GM23338 (cell line): ENCODE measurements around the gene CLEC3A. TPM values are rescaled to one million over a fixed set of nuclear protein-coding genes. Genes with fewer than 3 reads are reported as not detected.

ENCODE experiments used
- ATAC-seq: fragments of 200-7000 bp; cut with Tn5 transposase; 3 replicates; pipeline ENCODE4 v1.9.1; 2020
- DNase-seq: peaks from one replicate; pipeline ENCODE4 v3.0.0-alpha.2; 2015; ENCODE audit warnings: low spot score
- H2AFZ ChIP-seq: fragments of 200-600 bp; sonication (generic); 2 replicates; pipeline ENCODE4 v1.8.0; 2016; ENCODE audit warnings: antibody characterized with exemption, mild to moderate bottlenecking, moderate library complexity
- H3F3A ChIP-seq: fragments of 200-600 bp; sonication (generic); replicated peaks from 2 replicates; pipeline ENCODE4 v1.8.0; 2017; ENCODE audit warnings: antibody characterized with exemption, mixed run types, low read depth
- H3K27ac ChIP-seq: fragments of 200-600 bp; sonication (generic); 2 replicates; pipeline ENCODE4 v1.6.1; 2016; ENCODE audit warnings: low read depth
- H3K27me3 ChIP-seq: fragments of 200-600 bp; sonication (generic); 2 replicates; pipeline ENCODE4 v1.8.0; 2016; ENCODE audit warnings: mild to moderate bottlenecking, mixed run types, moderate library complexity; ENCODE audit not compliant: insufficient read depth
- H3K36me3 ChIP-seq: fragments of 200-600 bp; sonication (generic); 2 replicates; pipeline ENCODE4 v1.8.0; 2016; ENCODE audit warnings: mild to moderate bottlenecking; ENCODE audit not compliant: insufficient read depth
- H3K4me1 ChIP-seq: fragments of 200-600 bp; sonication (generic); 2 replicates; pipeline ENCODE4 v1.8.0; 2016; ENCODE audit warnings: mild to moderate bottlenecking, moderate library complexity; ENCODE audit not compliant: insufficient read depth
- H3K4me2 ChIP-seq: fragments of 200-600 bp; sonication (generic); 2 replicates; pipeline ENCODE4 v1.7.1; 2017; ENCODE audit warnings: mixed run types
- H3K4me3 ChIP-seq: fragments of 200-600 bp; sonication (generic); 2 replicates; pipeline ENCODE4 v1.6.1; 2016; ENCODE audit warnings: mixed run types
- H3K79me2 ChIP-seq: fragments of 200-600 bp; sonication (generic); replicated peaks from 2 replicates; pipeline ENCODE4 v1.8.0; 2017; ENCODE audit warnings: mild to moderate bottlenecking; ENCODE audit not compliant: insufficient read depth
- H3K9me2 ChIP-seq: fragments of 200-600 bp; sonication (generic); 2 replicates; pipeline ENCODE4 v1.8.0; 2017; ENCODE audit not compliant: insufficient read depth
- H4K20me1 ChIP-seq: fragments of 200-600 bp; sonication (generic); replicated peaks from 2 replicates; pipeline ENCODE4 v1.8.0; 2017; ENCODE audit warnings: mild to moderate bottlenecking; ENCODE audit not compliant: insufficient read depth
- H3K27ac Mint-ChIP-seq: 2 replicates; pipeline ENCODE4 v1.8.0; 2020; ENCODE audit warnings: inconsistent platforms, mild to moderate bottlenecking, moderate library complexity, mixed read lengths
- H3K27me3 Mint-ChIP-seq: 3 replicates; pipeline ENCODE4 v1.8.0; 2022; ENCODE audit warnings: low read depth, mild to moderate bottlenecking, moderate library complexity, mixed read lengths, inconsistent platforms; ENCODE audit not compliant: insufficient read depth, poor library complexity
- H3K36me3 Mint-ChIP-seq: 3 replicates; pipeline ENCODE4 v1.8.0; 2021; ENCODE audit warnings: low read depth, mild to moderate bottlenecking, inconsistent platforms, moderate library complexity, mixed read lengths
- H3K4me1 Mint-ChIP-seq: 3 replicates; pipeline ENCODE4 v1.8.0; 2020; ENCODE audit warnings: mild to moderate bottlenecking, inconsistent platforms, mixed read lengths
- H3K4me3 Mint-ChIP-seq: 3 replicates; pipeline ENCODE4 v1.8.0; 2021; ENCODE audit warnings: moderate library complexity, mild to moderate bottlenecking, inconsistent platforms, mixed read lengths
- H3K9me3 Mint-ChIP-seq: 3 replicates; pipeline ENCODE4 v1.8.0; 2020; ENCODE audit warnings: moderate library complexity, mild to moderate bottlenecking, inconsistent platforms, mixed read lengths
- CTCF ChIP-seq, 2 experiments: fragments of 200-600 bp in 1 of 2; sonication (generic) in 1 of 2; conservative IDR thresholded peaks; 2 replicates each; pipeline versions ENCODE4 v1.5.1 to v1.6.1; 2016 to 2017; ENCODE audit warnings: antibody characterized with exemption in 2 of 2, low read depth in 2 of 2, mild to moderate bottlenecking in 2 of 2, moderate library complexity in 1 of 2
- ETS1 ChIP-seq: IDR thresholded peaks from 2 replicates; pipeline ENCODE4 v1.6.1; 2016; ENCODE audit warnings: antibody characterized with exemption
- EZH2 ChIP-seq: fragments of 200-600 bp; sonication (generic); IDR thresholded peaks from one replicate; pipeline ENCODE4 v1.8.0; 2017; ENCODE audit warnings: antibody characterized with exemption, mild to moderate bottlenecking, low read depth; ENCODE audit not compliant: unreplicated experiment
- EZH2phosphoT487 ChIP-seq: fragments of 200-600 bp; sonication (generic); IDR thresholded peaks from one replicate; pipeline ENCODE4 v1.8.1; 2018; ENCODE audit warnings: antibody characterized with exemption; ENCODE audit not compliant: unreplicated experiment
- JUNB ChIP-seq: IDR thresholded peaks from one replicate; pipeline ENCODE4 v1.6.1; 2016; ENCODE audit warnings: antibody characterized with exemption; ENCODE audit not compliant: unreplicated experiment
- NANOG ChIP-seq: IDR thresholded peaks from 2 replicates; pipeline ENCODE4 v1.6.1; 2016; ENCODE audit warnings: antibody characterized with exemption, borderline replicate concordance
- POLR2AphosphoS5 ChIP-seq: IDR thresholded peaks from 2 replicates; pipeline ENCODE4 v1.6.1; 2016; ENCODE audit warnings: antibody characterized with exemption, low read depth
- REST ChIP-seq: IDR thresholded peaks from one replicate; pipeline ENCODE4 v1.6.1; 2018; ENCODE audit warnings: antibody characterized with exemption; ENCODE audit not compliant: unreplicated experiment
- ZNF331 ChIP-seq: fragments of 250-450 bp; sonication (Bioruptor Pico); IDR thresholded peaks from 2 replicates; pipeline ENCODE4 v1.5.0; 2020; ENCODE audit warnings: low read depth, mild to moderate bottlenecking, moderate library complexity
- ZNF462 ChIP-seq: fragments of 250-450 bp; sonication (Bioruptor Pico); IDR thresholded peaks from 2 replicates; pipeline ENCODE4 v1.5.0; 2020; ENCODE audit warnings: mild to moderate bottlenecking, moderate library complexity
- polyA plus RNA-seq: library from polyadenylated mRNA; unstranded; fragments of >200 nt; fragmentation: Nextera tagmentation; extraction: Ambion mirVana; gene quantifications from 2 replicates; pipeline ENCODE4 v1.2.1, GENCODE V29; 2016
- total RNA-seq: library from RNA; depleted of rRNA; stranded (reverse); fragments of >200 nt; shearing (Covaris generic); gene quantifications from 2 replicates; pipeline ENCODE4 v1.2.3, GENCODE V29; 2014

The CLEC3A gene
- total and polyA plus RNA-seq, 2 experiments from 2014 or later: not detected

GRCh38 chr16:78069913-78070312, 47.6 kb downstream of the CLEC3A start:
- DNase-seq (no peak), ATAC-seq (no peak)

More at GRCh38 chr16:78069913-78070312, 47.6 kb downstream of the CLEC3A start:
- Mint-ChIP-seq H3K27ac (no peak overlapping the region), H3K4me3 (no peak overlapping the region), H3K4me1 (peaks cover 22% of the 10 kb centered on the region), H3K9me3 (peaks cover 5% of the 10 kb centered on the region; the same call in 1 of the 3 replicates), H3K36me3 (no peaks in the 10 kb centered on the region), H3K27me3 (peaks cover 84% of the 10 kb centered on the region)
- Histone ChIP-seq H3K36me3 (no peaks in the 10 kb centered on the region), H3K9me2 (no peaks in the 10 kb centered on the region), H2AFZ (no peak overlapping the region), H3F3A (no peaks in the 10 kb centered on the region), H3K4me1 (peaks cover 18% of the 10 kb centered on the region), H3K4me3 (no peak overlapping the region), H3K4me2 (no peak overlapping the region), H3K79me2 (no peaks in the 10 kb centered on the region), H4K20me1 (peaks cover 41% of the 10 kb centered on the region), H3K27ac (no peak overlapping the region), H3K27me3 (peaks cover 100% of the 10 kb centered on the region)
- TF ChIP-seq NANOG: no peak
- TF ChIP-seq EZH2: no peak
- no peak for TF ChIP-seq ETS1
- no peak for TF ChIP-seq JUNB
- TF ChIP-seq ZNF462 (CRISPR knock-in tag): no peak
- TF ChIP-seq CTCF (conservative IDR thresholded peaks at IDR 0.05; ENCODE audit: low read depth in 2 of 2): no peak
- no peak for TF ChIP-seq ZNF331 (CRISPR knock-in tag)
- no peak for TF ChIP-seq POLR2AphosphoS5
- TF ChIP-seq REST: no peak
- no peak for TF ChIP-seq EZH2phosphoT487
